Activated naive CD4-positive, alpha-beta T cell treated with anti-CD3 and anti-CD28 coated beads for 36 hours (primary cell): Measurements from ENCODE around the gene LILRA5. TPM values are rescaled to one million over a fixed set of nuclear protein-coding genes. Genes with fewer than 3 reads are reported as not detected.

Experiments
- CTCF ChIA-PET: fragments of 350-600 bp; sonication (Branson Sonifier 250); formaldehyde crosslinking; loops from one replicate; lab custom pipeline; 2021; ENCODE audit warnings: antibody characterized with exemption; lab: Charles Lee
- DNase-seq: peaks from one replicate; pipeline ENCODE4 v3.0.0-alpha.2; 2020
- H3K27ac Mint-ChIP-seq: one replicate; pipeline ENCODE4 v1.8.0; 2021; ENCODE audit warnings: mild to moderate bottlenecking, mixed read lengths
- H3K27me3 Mint-ChIP-seq: one replicate; pipeline ENCODE4 v1.8.0; 2021; ENCODE audit warnings: low read depth, mixed read lengths
- H3K36me3 Mint-ChIP-seq: one replicate; pipeline ENCODE4 v1.8.0; 2021; ENCODE audit warnings: low read depth, mixed read lengths
- H3K4me1 Mint-ChIP-seq: one replicate; pipeline ENCODE4 v1.8.0; 2021; ENCODE audit warnings: low read depth, mixed read lengths
- H3K4me3 Mint-ChIP-seq: one replicate; pipeline ENCODE4 v1.8.0; 2021; ENCODE audit warnings: mild to moderate bottlenecking, moderate library complexity, mixed read lengths
- H3K9me3 Mint-ChIP-seq: one replicate; pipeline ENCODE4 v1.8.0; 2021; ENCODE audit warnings: mixed read lengths
- intact Hi-C: fragments of 100-400 bp; cut with micrococcal nuclease; formaldehyde crosslinking; loops from one replicate; pipeline ENCODE4 v1.15.1; 2023
- total RNA-seq, 2 experiments: library from RNA; stranded (reverse); gene quantifications; one replicate each; pipeline ENCODE4 v1.2.3, GENCODE V29; 2021

LILRA5 gene
- total RNA-seq, 2 experiments from 2014 or later: not detected

GRCh38 chr19:54316746-54317107 is 3.8 kb upstream of the LILRA5 start:
- peaks cover 15% of the 10 kb centered on the region for H3K27me3 Mint-ChIP-seq
- DNase-seq: no peak
- no peaks in the 10 kb centered on the region for H3K36me3 Mint-ChIP-seq
- no peaks in the 10 kb centered on the region for H3K9me3 Mint-ChIP-seq
- H3K27ac Mint-ChIP-seq: no peak overlapping the region
- H3K4me3 Mint-ChIP-seq: no peak overlapping the region
- intact Hi-C loops: no loop called here
- no peaks in the 10 kb centered on the region for H3K4me1 Mint-ChIP-seq
- CTCF ChIA-PET: interaction anchor here (0.6 to 1.0 kb wide), 3 partner anchors 74 to 1077 kb away, joined by 3 to 4 read pairs (median 3); no protein-coding TSS in a partner anchor

GRCh38 chr19:54315956-54316355 is 3.0 kb upstream of the LILRA5 start:
- no peak for DNase-seq
- Mint-ChIP-seq H3K27me3 (peaks cover 20% of the 10 kb centered on the region), H3K4me1 (no peaks in the 10 kb centered on the region), H3K9me3 (no peaks in the 10 kb centered on the region), H3K4me3 (no peak overlapping the region), H3K36me3 (no peaks in the 10 kb centered on the region), H3K27ac (no peak overlapping the region)
- intact Hi-C loops: no loop called here
- CTCF ChIA-PET: interaction anchor here (0.9 to 1.0 kb wide), 2 partner anchors 73 to 75 kb away, joined by 3 to 4 read pairs; no protein-coding TSS in a partner anchor

DNA sequence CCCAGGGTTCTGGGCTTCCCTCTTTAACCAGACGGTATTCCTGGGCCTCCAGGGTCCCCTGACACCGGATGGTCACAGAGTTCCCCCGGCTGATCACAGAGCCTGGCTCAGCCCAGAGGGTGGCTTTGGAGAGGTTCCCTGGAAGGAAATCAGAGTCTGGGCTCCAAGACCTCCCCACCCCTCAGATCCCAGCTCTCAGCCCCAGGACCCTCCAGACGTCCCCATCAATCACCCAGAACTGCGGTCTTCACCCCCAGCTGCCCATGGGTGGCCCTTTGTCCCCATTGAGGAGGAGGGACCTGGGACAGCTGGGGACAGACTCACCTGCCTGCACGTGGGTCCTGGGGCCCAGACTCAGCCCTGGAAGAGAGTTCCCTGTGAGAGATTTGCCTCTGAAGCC is 955 bp downstream of the LILRA5 start:
- CTCF ChIA-PET: no interaction called here
- no peak overlapping the region for H3K4me3 Mint-ChIP-seq
- no peaks in the 10 kb centered on the region for H3K36me3 Mint-ChIP-seq
- H3K9me3 Mint-ChIP-seq: no peaks in the 10 kb centered on the region
- intact Hi-C loops: no loop called here
- peaks cover 22% of the 10 kb centered on the region for H3K27me3 Mint-ChIP-seq
- no peak overlapping the region for H3K27ac Mint-ChIP-seq
- no peak for DNase-seq
- no peaks in the 10 kb centered on the region for H3K4me1 Mint-ChIP-seq

GRCh38 chr19:54311486-54311885 is 1.5 kb downstream of the LILRA5 start:
- H3K4me3 Mint-ChIP-seq: no peak overlapping the region
- H3K4me1 Mint-ChIP-seq: no peaks in the 10 kb centered on the region
- peaks cover 22% of the 10 kb centered on the region for H3K27me3 Mint-ChIP-seq
- DNase-seq: no peak
- no peaks in the 10 kb centered on the region for H3K36me3 Mint-ChIP-seq
- intact Hi-C loops: no loop called here
- no peaks in the 10 kb centered on the region for H3K9me3 Mint-ChIP-seq
- no peak overlapping the region for H3K27ac Mint-ChIP-seq
- CTCF ChIA-PET: no interaction called here

DNA sequence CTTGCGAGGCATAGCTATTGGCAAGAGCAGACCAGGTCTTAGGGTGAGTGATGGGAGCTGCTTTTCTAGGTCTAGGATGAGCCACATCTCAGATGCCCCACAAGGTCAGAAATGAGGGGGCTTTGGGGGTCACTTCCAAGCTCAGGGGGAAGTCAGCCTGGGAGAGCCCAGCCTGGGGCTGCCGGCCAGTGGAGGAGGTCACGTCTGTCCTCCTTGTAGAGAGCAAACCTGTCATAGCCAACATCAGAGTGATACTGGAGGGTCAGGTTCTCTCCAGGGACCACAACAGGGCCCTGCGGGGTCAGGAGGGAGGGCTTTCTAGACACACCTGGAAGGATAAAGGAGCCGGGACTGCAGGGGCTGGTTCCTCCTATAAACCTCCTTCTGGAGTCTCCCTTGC is 2.4 kb downstream of the LILRA5 start:
- Mint-ChIP-seq H3K27ac (no peak overlapping the region), H3K9me3 (no peaks in the 10 kb centered on the region), H3K4me1 (peaks cover under 1% of the 10 kb centered on the region), H3K36me3 (no peaks in the 10 kb centered on the region), H3K4me3 (no peak overlapping the region), H3K27me3 (peaks cover 18% of the 10 kb centered on the region)
- no peak for DNase-seq
- intact Hi-C loops: no loop called here
- CTCF ChIA-PET: no interaction called here

- Mint-ChIP-seq H3K9me3 (no peaks in the 10 kb centered on the region), H3K4me3 (no peak overlapping the region), H3K4me1 (peaks cover 6% of the 10 kb centered on the region), H3K36me3 (no peaks in the 10 kb centered on the region), H3K27ac (no peak overlapping the region), H3K27me3 (peaks cover 18% of the 10 kb centered on the region)
- no peak for DNase-seq
- CTCF ChIA-PET: no interaction called here
- intact Hi-C loops: no loop called here
Observed at GRCh38 chr19:54309811-54310210, 3.2 kb downstream of the LILRA5 start.

- no peak for DNase-seq
- Mint-ChIP-seq H3K36me3 (no peaks in the 10 kb centered on the region), H3K27ac (no peak overlapping the region), H3K4me1 (peaks cover 19% of the 10 kb centered on the region), H3K4me3 (no peak overlapping the region), H3K9me3 (no peaks in the 10 kb centered on the region), H3K27me3 (peaks cover 11% of the 10 kb centered on the region)
- intact Hi-C loops: no loop called here
- CTCF ChIA-PET: interaction anchor here (0.6 to 1.1 kb wide), 3 partner anchors 20 to 97 kb away, joined by 3 to 7 read pairs (median 3); no protein-coding TSS in a partner anchor
Observed at GRCh38 chr19:54307389-54308020, 5.5 kb downstream of the LILRA5 start.

DNA sequence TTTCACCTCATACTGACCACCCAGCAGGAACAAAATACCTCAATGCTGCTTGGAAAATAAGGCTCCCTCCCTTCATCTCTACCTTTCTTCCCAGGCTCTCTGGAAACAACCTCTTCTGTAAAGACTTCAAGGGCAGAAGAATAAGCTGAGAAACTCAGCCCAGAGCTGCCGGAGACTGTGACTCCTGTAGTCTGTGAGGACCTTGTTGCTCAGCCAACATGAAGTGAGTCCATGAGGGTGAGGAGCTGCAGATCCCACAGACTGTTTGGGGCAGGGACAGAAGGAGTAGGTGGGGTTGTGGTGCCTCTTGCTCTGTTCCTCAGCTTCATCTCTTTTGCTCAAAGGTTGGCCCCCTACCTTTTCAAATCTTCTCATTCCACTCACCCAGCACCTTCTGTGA is 7.8 kb downstream of the LILRA5 start:
- H3K4me1 Mint-ChIP-seq: peaks cover 19% of the 10 kb centered on the region
- CTCF ChIA-PET: interaction anchor here (1.6 kb wide), 1 partner anchor 22 kb away, joined by 3 read pairs; no protein-coding TSS in a partner anchor
- intact Hi-C loops: no loop called here
- H3K4me3 Mint-ChIP-seq: no peak overlapping the region
- peaks cover 2% of the 10 kb centered on the region for H3K27me3 Mint-ChIP-seq
- H3K36me3 Mint-ChIP-seq: no peaks in the 10 kb centered on the region
- no peaks in the 10 kb centered on the region for H3K9me3 Mint-ChIP-seq
- H3K27ac Mint-ChIP-seq: no peak overlapping the region
- DNase-seq: no peak

DNA sequence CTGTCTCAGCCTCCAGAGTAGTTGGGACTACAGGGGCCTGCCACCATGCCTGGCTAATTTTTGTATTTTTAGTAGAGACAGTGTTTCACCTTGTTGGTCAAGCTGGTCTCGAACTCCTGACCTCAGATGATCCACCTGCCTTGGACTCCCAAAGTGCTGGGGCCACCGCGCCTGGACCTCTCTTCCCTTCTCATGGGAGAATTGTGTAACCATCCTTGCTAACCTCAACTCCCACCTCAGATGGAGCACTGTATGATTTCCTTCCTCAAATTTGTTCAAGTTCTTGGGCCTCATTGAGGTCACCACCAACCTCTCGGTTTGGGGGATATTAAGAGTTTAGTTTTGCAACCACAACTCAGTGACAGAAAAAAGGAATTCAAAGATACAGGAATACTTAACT is 10.7 kb downstream of the LILRA5 start:
- no peak overlapping the region for H3K27ac Mint-ChIP-seq
- CTCF ChIA-PET: no interaction called here

GRCh38 chr19:54299515-54299914 is 13.5 kb downstream of the LILRA5 start:
- intact Hi-C loops: no loop called here
- Mint-ChIP-seq H3K4me3 (no peak overlapping the region), H3K27ac (no peak overlapping the region), H3K4me1 (peaks cover 9% of the 10 kb centered on the region), H3K36me3 (no peaks in the 10 kb centered on the region), H3K9me3 (no peaks in the 10 kb centered on the region), H3K27me3 (peaks cover 3% of the 10 kb centered on the region)
- DNase-seq: no peak
- CTCF ChIA-PET: no interaction called here

More for the DNA sequence above, 10.7 kb downstream of the LILRA5 start:
- intact Hi-C loops: no loop called here
- peaks cover 19% of the 10 kb centered on the region for H3K4me1 Mint-ChIP-seq
- H3K4me3 Mint-ChIP-seq: no peak overlapping the region
- no peaks in the 10 kb centered on the region for H3K9me3 Mint-ChIP-seq
- peaks cover 4% of the 10 kb centered on the region for H3K27me3 Mint-ChIP-seq
- no peaks in the 10 kb centered on the region for H3K36me3 Mint-ChIP-seq
- DNase-seq: no peak

- CTCF ChIA-PET: no interaction called here
- no peak for DNase-seq
- peaks cover 5% of the 10 kb centered on the region for H3K4me1 Mint-ChIP-seq
- H3K27ac Mint-ChIP-seq: no peak overlapping the region
- no peaks in the 10 kb centered on the region for H3K9me3 Mint-ChIP-seq
- H3K4me3 Mint-ChIP-seq: no peak overlapping the region
- H3K36me3 Mint-ChIP-seq: no peaks in the 10 kb centered on the region
- intact Hi-C loops: no loop called here
- peaks cover 7% of the 10 kb centered on the region for H3K27me3 Mint-ChIP-seq
Observed at GRCh38 chr19:54299126-54299498, 13.9 kb downstream of the LILRA5 start.

- no peak overlapping the region for H3K27ac Mint-ChIP-seq
- no peaks in the 10 kb centered on the region for H3K9me3 Mint-ChIP-seq
- CTCF ChIA-PET: no interaction called here
- intact Hi-C loops: no loop called here
- no peaks in the 10 kb centered on the region for H3K4me1 Mint-ChIP-seq
- no peak for DNase-seq
- H3K27me3 Mint-ChIP-seq: peaks cover 10% of the 10 kb centered on the region
- H3K36me3 Mint-ChIP-seq: no peaks in the 10 kb centered on the region
- H3K4me3 Mint-ChIP-seq: no peak overlapping the region
Observed at GRCh38 chr19:54298357-54299125, 14.4 kb downstream of the LILRA5 start.
